ENCODE data around the gene BRF1.

The BRF1 gene

GRCh38 chr14:105214324-105214915, 86.4 kb downstream of the BRF1 start:
- TF ChIP-seq GATA2 (IDR thresholded peaks at IDR 0.05; ENCODE audit: low read depth, low read length) (no peak), GATA3 (IDR thresholded peaks at IDR 0.05; ENCODE audit: low read depth, low read length) (no peak)

GRCh38 chr14:105213361-105213760, 87.4 kb downstream of the BRF1 start:
- TF ChIP-seq GATA3 (IDR thresholded peaks at IDR 0.05; ENCODE audit: low read depth, low read length) (no peak), GATA2 (IDR thresholded peaks at IDR 0.05; ENCODE audit: low read depth, low read length) (no peak)

- TF ChIP-seq GATA3 (IDR thresholded peaks at IDR 0.05; ENCODE audit: low read depth, low read length): no peak
- TF ChIP-seq GATA2 (IDR thresholded peaks at IDR 0.05; ENCODE audit: low read depth, low read length): no peak
Measured at GRCh38 chr14:105212541-105213300, 88.1 kb downstream of the BRF1 start.

GRCh38 chr14:105211758-105212089, 89.1 kb downstream of the BRF1 start:
- TF ChIP-seq GATA2 (IDR thresholded peaks at IDR 0.05; ENCODE audit: low read depth, low read length) (no peak), GATA3 (IDR thresholded peaks at IDR 0.05; ENCODE audit: low read depth, low read length) (no peak)

GRCh38 chr14:105211086-105211757, 89.6 kb downstream of the BRF1 start:
- TF ChIP-seq GATA2 (IDR thresholded peaks at IDR 0.05; ENCODE audit: low read depth, low read length) (no peak), GATA3 (IDR thresholded peaks at IDR 0.05; ENCODE audit: low read depth, low read length) (no peak)

GRCh38 chr14:105210266-105211025, 90.4 kb downstream of the BRF1 start:
- TF ChIP-seq GATA3 (IDR thresholded peaks at IDR 0.05; ENCODE audit: low read depth, low read length) (no peak), GATA2 (IDR thresholded peaks at IDR 0.05; ENCODE audit: low read depth, low read length) (no peak)

GRCh38 chr14:105209646-105210045, 91.2 kb downstream of the BRF1 start:
- TF ChIP-seq GATA3 (IDR thresholded peaks at IDR 0.05; ENCODE audit: low read depth, low read length) (no peak), GATA2 (IDR thresholded peaks at IDR 0.05; ENCODE audit: low read depth, low read length) (no peak)

- TF ChIP-seq GATA2 (IDR thresholded peaks at IDR 0.05; ENCODE audit: low read depth, low read length) (no peak), GATA3 (IDR thresholded peaks at IDR 0.05; ENCODE audit: low read depth, low read length) (no peak)
Measured at GRCh38 chr14:105209091-105209490, 91.7 kb downstream of the BRF1 start.

GRCh38 chr14:105208738-105209075, 92.1 kb downstream of the BRF1 start:
- TF ChIP-seq GATA3 (IDR thresholded peaks at IDR 0.05; ENCODE audit: low read depth, low read length) (no peak), GATA2 (IDR thresholded peaks at IDR 0.05; ENCODE audit: low read depth, low read length) (no peak)

GRCh38 chr14:105207996-105208737, 92.6 kb downstream of the BRF1 start:
- no peak for TF ChIP-seq GATA3 (IDR thresholded peaks at IDR 0.05; ENCODE audit: low read depth, low read length)

- TF ChIP-seq GATA3 (IDR thresholded peaks at IDR 0.05; ENCODE audit: low read depth, low read length) (no peak), GATA2 (IDR thresholded peaks at IDR 0.05; ENCODE audit: low read depth, low read length) (no peak)
Measured at GRCh38 chr14:105207460-105207901, 93.3 kb downstream of the BRF1 start.

GRCh38 chr14:105206873-105207272, 93.9 kb downstream of the BRF1 start:
- TF ChIP-seq GATA3 (IDR thresholded peaks at IDR 0.05; ENCODE audit: low read depth, low read length): no peak
- no peak for TF ChIP-seq GATA2 (IDR thresholded peaks at IDR 0.05; ENCODE audit: low read depth, low read length)

GRCh38 chr14:105205673-105206208, 95.1 kb downstream of the BRF1 start:
- TF ChIP-seq GATA3 (IDR thresholded peaks at IDR 0.05; ENCODE audit: low read depth, low read length) (no peak), GATA2 (IDR thresholded peaks at IDR 0.05; ENCODE audit: low read depth, low read length) (no peak)

Measured in SH-SY5Y (cell line).